Measurements from ENCODE around the gene COL8A1. TPM values are rescaled to one million over a fixed set of nuclear protein-coding genes. Genes with fewer than 3 reads are reported as not detected.

Gene COL8A1
- total RNA-seq, 8 experiments from 2014 or later = 0.05 to 156 (median 2.5) TPM

- H3K4me3 ChIP-seq = no peak overlapping the region
- H3K27ac ChIP-seq = no peak overlapping the region
- ATAC-seq (replicated peaks in 6 of 8) = no peak
- in situ Hi-C loops (cut with MboI; ENCODE audit: low pct_unique_long_range_greater_than_20kb in 2 of 9, low sequenced_read_pairs in 9 of 9, unreplicated experiment in 9 of 9) = no loop called here
- 67 to 100% (median 71%) methylated on average over 1 of the region's 1 CpG; no CpG with 5 or more reads in 3 of the 10 experiments for WGBS, 10 experiments
- H3K4me1 ChIP-seq (replicated peaks in 1 of 2) = no peaks in the 10 kb centered on the region
Observed at GRCh38 chr3:99686469-99686868, 48.1 kb downstream of the COL8A1 start.

DNA sequence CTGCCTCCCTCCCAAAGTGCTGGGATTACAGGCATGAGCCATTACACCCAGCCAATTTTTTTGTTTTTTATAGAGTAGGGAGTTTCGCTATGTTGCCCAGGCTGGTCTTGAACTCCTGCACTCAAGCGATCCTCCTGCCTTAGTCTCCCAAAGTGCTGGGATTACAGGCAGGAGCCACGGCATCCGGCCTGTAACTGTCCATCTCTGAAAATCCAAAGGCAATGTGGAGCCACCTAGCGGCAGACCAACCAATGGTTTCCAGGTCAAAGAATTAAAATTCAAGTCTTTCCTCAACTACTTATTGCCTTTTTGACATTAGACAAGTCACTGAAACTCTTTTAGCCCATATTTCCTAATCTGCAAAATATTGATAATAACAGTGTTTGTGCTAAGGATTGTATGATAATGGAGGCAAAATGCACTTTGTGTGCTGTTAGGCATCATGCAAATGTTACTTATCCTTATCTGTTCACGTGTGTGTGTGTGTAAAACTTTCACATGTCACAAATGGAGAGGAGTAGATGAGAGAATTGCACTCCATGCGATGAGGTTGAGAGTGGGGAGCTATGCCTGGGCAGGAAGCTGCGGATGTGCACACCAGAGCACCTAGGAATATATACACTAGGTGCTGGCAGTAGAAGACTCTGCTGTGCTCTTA is 48.7 kb downstream of the COL8A1 start:
- 39 to 100% (median 53%) methylated on average over 1 to 8 of the region's 8 CpGs; no CpG with 5 or more reads in 2 of the 10 experiments for WGBS, 10 experiments
- in situ Hi-C loops (cut with MboI; ENCODE audit: low pct_unique_long_range_greater_than_20kb in 2 of 9, low sequenced_read_pairs in 9 of 9, unreplicated experiment in 9 of 9) = no loop called here
- H3K27ac ChIP-seq = no peak overlapping the region
- no peaks in the 10 kb centered on the region for H3K4me1 ChIP-seq (replicated peaks in 1 of 2)
- no peak overlapping the region for H3K4me3 ChIP-seq
- ATAC-seq (replicated peaks in 6 of 8) = peak in 4 of 8 experiments; percentile 63 to 80 (median 76)

GRCh38 chr3:99690761-99691369 is 52.5 kb downstream of the COL8A1 start:
- H3K4me1 ChIP-seq (replicated peaks in 1 of 2) = no peaks in the 10 kb centered on the region
- WGBS, 10 experiments = 17 to 83% (median 62%) methylated on average over 1 to 4 of the region's 4 CpGs; no CpG with 5 or more reads in 1 of the 10 experiments

DNA sequence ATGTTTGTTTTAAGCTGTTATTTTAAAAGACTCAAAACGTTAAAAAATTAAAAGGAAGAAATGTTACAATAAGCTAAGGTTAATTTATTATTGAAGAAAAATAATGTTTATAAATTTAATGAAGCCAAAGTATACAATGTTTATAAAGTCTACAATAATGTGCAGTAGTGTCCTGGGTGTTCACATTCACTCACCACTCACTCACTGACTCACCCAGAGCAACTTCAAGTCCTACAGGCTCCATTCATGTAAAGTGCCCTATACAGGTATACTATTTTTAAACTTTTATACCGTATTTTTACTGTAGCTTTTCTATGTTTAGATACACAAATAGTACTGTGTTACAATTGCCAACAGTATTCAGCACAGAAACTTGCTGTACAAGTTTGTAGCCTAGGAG is 55.2 kb downstream of the COL8A1 start:
- no peak for ATAC-seq (replicated peaks in 6 of 8)
- in situ Hi-C loops (cut with MboI; ENCODE audit: low pct_unique_long_range_greater_than_20kb in 2 of 9, low sequenced_read_pairs in 9 of 9, unreplicated experiment in 9 of 9) = no loop called here
- no peak overlapping the region for H3K4me3 ChIP-seq
- H3K27ac ChIP-seq = no peak overlapping the region
- no peaks in the 10 kb centered on the region for H3K4me1 ChIP-seq (replicated peaks in 1 of 2)
- 39 to 92% (median 74%) methylated on average over 1 to 2 of the region's 2 CpGs for WGBS, 10 experiments

More at GRCh38 chr3:99690761-99691369, 52.5 kb downstream of the COL8A1 start:
- ATAC-seq (replicated peaks in 6 of 8) = no peak
- H3K4me3 ChIP-seq = no peak overlapping the region
- no peak overlapping the region for H3K27ac ChIP-seq
- in situ Hi-C loops (cut with MboI; ENCODE audit: low pct_unique_long_range_greater_than_20kb in 2 of 9, low sequenced_read_pairs in 9 of 9, unreplicated experiment in 9 of 9) = no loop called here

DNA sequence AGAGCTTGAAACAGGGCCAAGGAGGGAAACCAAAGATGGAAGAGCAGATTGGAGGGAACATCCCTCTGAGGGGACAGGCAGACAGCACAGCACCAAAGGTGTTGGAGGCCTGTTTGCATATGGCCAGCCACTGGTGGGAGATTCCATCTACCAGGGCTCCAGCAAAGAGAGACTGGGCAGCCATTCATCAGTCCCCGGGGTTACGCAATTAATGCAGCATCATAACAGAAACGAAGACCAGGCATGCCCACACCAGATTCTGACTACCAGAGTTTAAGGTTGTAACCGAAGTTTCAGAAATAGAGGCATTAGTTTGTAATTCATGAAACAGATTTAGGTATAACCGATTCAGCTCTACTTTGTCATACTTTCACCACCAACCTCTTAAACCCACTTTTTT is 58.1 kb downstream of the COL8A1 start:
- H3K4me1 ChIP-seq (replicated peaks in 1 of 2) = no peaks in the 10 kb centered on the region
- WGBS, 10 experiments = 60 to 100% (median 90%) methylated on average over 1 to 5 of the region's 5 CpGs; no CpG with 5 or more reads in 2 of the 10 experiments
- no peak for ATAC-seq (replicated peaks in 6 of 8)
- in situ Hi-C loops (cut with MboI; ENCODE audit: low pct_unique_long_range_greater_than_20kb in 2 of 9, low sequenced_read_pairs in 9 of 9, unreplicated experiment in 9 of 9) = no loop called here
- no peak overlapping the region for H3K27ac ChIP-seq
- no peak overlapping the region for H3K4me3 ChIP-seq

- in situ Hi-C loops (cut with MboI; ENCODE audit: low pct_unique_long_range_greater_than_20kb in 2 of 9, low sequenced_read_pairs in 9 of 9, unreplicated experiment in 9 of 9) = no loop called here
- 88 to 100% (median 100%) methylated on average over 1 to 3 of the region's 5 CpGs; no CpG with 5 or more reads in 5 of the 10 experiments for WGBS, 10 experiments
- H3K4me3 ChIP-seq = no peak overlapping the region
- H3K27ac ChIP-seq = no peak overlapping the region
- H3K4me1 ChIP-seq (replicated peaks in 1 of 2) = no peaks in the 10 kb centered on the region
- ATAC-seq (replicated peaks in 6 of 8) = no peak
Observed at GRCh38 chr3:99697250-99697649, 58.9 kb downstream of the COL8A1 start.

- WGBS, 10 experiments = 0 to 100% (median 78%) methylated on average over 1 to 2 of the region's 2 CpGs
- Histone ChIP-seq H3K4me1 (replicated peaks in 1 of 2) (no peaks in the 10 kb centered on the region), H3K27ac (no peak overlapping the region), H3K4me3 (no peak overlapping the region)
- in situ Hi-C loops (cut with MboI; ENCODE audit: low pct_unique_long_range_greater_than_20kb in 2 of 9, low sequenced_read_pairs in 9 of 9, unreplicated experiment in 9 of 9) = no loop called here
- peak in 2 of 8 experiments; percentile 47 to 60 for ATAC-seq (replicated peaks in 6 of 8)
Observed at GRCh38 chr3:99698932-99699331, 60.5 kb downstream of the COL8A1 start.

DNA sequence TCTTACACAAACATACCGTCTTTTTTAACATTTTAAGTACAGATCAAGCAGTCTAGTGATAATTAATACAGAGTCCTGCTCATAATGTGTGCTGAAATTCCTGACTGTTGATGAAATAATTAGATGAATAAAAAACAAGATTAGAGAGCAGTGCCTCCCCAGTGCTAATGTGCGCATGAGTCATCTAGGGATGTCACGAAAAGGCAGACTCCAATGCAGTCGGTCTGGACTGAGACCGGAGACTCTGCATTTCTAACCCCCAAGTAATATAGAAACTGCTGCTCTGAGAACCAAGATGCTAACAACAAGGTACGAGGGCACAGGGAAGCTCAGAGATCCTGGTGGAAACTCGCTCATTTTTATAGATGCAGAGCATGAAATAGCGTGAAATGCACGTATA is 61.4 kb downstream of the COL8A1 start:
- 0 to 100% (median 88%) methylated on average over 1 to 8 of the region's 9 CpGs; no CpG with 5 or more reads in 1 of the 10 experiments for WGBS, 10 experiments
- Histone ChIP-seq H3K4me3 (no peak overlapping the region), H3K4me1 (replicated peaks in 1 of 2) (no peaks in the 10 kb centered on the region), H3K27ac (no peak overlapping the region)
- ATAC-seq (replicated peaks in 6 of 8) = peak in 5 of 8 experiments; percentile 45 to 88 (median 80)
- in situ Hi-C loops (cut with MboI; ENCODE audit: low pct_unique_long_range_greater_than_20kb in 2 of 9, low sequenced_read_pairs in 9 of 9, unreplicated experiment in 9 of 9) = no loop called here

GRCh38 chr3:99700631-99701268 is 62.4 kb downstream of the COL8A1 start:
- H3K27ac ChIP-seq = no peak overlapping the region
- H3K4me1 ChIP-seq (replicated peaks in 1 of 2) = no peaks in the 10 kb centered on the region
- WGBS, 10 experiments = 76 to 94% (median 82%) methylated on average over 2 to 8 of the region's 8 CpGs; no CpG with 5 or more reads in 3 of the 10 experiments
- ATAC-seq (replicated peaks in 6 of 8) = peak in 2 of 8 experiments; percentile 54 to 69
- in situ Hi-C loops (cut with MboI; ENCODE audit: low pct_unique_long_range_greater_than_20kb in 2 of 9, low sequenced_read_pairs in 9 of 9, unreplicated experiment in 9 of 9) = no loop called here
- H3K4me3 ChIP-seq = no peak overlapping the region

DNA sequence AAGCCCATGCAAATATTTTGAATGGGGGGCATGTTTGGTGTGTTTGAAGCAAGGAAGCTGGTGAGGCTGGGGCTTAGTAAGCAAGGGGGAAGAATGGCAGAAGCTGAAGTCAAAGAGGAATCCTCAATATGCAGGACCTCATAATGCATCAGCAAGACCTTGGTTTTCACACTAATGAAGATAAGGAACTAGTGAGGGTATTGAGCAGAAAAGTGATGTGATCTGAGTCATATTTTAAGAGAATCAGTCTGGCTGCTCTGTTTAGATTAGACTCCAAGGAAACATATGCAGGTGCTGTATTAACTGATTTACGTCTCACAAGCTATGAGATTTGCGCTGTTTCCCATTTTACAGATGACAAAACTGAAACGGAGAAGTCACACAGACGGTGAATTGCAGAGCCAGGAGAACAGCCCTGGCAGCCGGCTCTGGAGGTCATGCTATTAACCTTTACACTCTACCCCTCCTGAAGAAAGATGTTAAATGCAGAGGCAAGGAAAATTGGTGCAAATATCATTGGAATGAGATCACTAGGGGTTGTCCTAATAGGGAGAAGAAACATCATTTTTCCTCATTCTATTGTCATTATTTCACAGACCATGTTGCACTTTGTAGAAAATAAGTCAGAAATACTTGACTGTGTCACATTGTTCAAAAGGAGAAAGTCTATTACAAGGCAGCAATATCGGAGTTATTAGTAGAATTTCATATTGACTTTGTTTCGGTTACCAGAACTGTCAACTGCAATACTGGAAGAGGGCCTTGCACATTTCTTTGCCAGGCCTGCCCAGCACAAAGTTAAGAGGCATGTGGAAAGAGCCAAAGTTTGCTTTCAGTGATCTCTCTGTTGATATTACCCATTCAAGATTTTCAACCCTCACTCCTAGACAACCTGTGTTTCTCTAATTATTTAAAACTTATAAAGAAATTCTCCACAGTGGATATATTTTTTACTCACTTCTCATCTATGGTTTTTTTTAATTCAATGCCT is 64.9 kb downstream of the COL8A1 start:
- Histone ChIP-seq H3K27ac (no peak overlapping the region), H3K4me1 (replicated peaks in 1 of 2) (no peaks in the 10 kb centered on the region), H3K4me3 (no peak overlapping the region)
- peak in 1 of 8 experiments; percentile 66 for ATAC-seq (replicated peaks in 6 of 8)
- 67 to 97% (median 82%) methylated on average over 1 to 7 of the region's 7 CpGs for WGBS, 10 experiments
- in situ Hi-C loops (cut with MboI; ENCODE audit: low pct_unique_long_range_greater_than_20kb in 2 of 9, low sequenced_read_pairs in 9 of 9, unreplicated experiment in 9 of 9) = no loop called here

DNA sequence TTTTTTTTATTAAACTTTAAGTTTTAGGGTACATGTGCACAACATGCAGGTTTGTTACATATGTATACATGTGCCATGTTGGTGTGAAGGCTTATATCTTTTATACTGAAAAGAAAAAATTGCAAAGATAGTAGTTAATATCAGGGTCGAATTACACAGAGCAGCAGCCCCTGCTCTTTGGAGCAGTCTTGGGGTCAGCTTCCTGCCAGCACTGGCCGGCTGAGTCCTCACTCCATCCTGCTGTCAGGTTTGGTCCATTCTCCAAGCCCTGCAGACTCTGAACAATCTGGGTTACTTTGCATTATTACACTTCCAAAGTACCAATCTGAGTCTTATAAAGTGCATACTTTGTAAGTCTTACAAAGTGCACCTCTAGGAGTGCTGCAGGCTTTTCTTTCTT is 66.0 kb downstream of the COL8A1 start:
- Histone ChIP-seq H3K4me1 (replicated peaks in 1 of 2) (no peaks in the 10 kb centered on the region), H3K4me3 (no peak overlapping the region), H3K27ac (no peak overlapping the region)
- ATAC-seq (replicated peaks in 6 of 8) = no peak
- WGBS, 10 experiments = 0 to 100% (median 62%) methylated on average over 1 to 2 of the region's 2 CpGs; no CpG with 5 or more reads in 4 of the 10 experiments
- in situ Hi-C loops (cut with MboI; ENCODE audit: low pct_unique_long_range_greater_than_20kb in 2 of 9, low sequenced_read_pairs in 9 of 9, unreplicated experiment in 9 of 9) = no loop called here

GRCh38 chr3:99706410-99706809 is 68.0 kb downstream of the COL8A1 start:
- H3K4me3 ChIP-seq = no peak overlapping the region
- WGBS, 10 experiments = 0 to 100% (median 71%) methylated on average over 1 of the region's 1 CpG; no CpG with 5 or more reads in 2 of the 10 experiments
- no peaks in the 10 kb centered on the region for H3K4me1 ChIP-seq (replicated peaks in 1 of 2)
- ATAC-seq (replicated peaks in 6 of 8) = no peak
- in situ Hi-C loops (cut with MboI; ENCODE audit: low pct_unique_long_range_greater_than_20kb in 2 of 9, low sequenced_read_pairs in 9 of 9, unreplicated experiment in 9 of 9) = no loop called here
- no peak overlapping the region for H3K27ac ChIP-seq

Measured in motor neuron (in vitro differentiated cells).